GM12874 (cell line): ENCODE data around the gene RALGDS.

Source experiments
- TF ChIP-seq, protein P1 (sequence below): IDR thresholded peaks from 2 replicates; pipeline ENCODE4 v1.5.1; 2011; ENCODE audit warnings: low read depth, mild to moderate bottlenecking, control low read depth, low read length, moderate library complexity; ENCODE audit not compliant: insufficient read depth

RALGDS gene

DNA sequence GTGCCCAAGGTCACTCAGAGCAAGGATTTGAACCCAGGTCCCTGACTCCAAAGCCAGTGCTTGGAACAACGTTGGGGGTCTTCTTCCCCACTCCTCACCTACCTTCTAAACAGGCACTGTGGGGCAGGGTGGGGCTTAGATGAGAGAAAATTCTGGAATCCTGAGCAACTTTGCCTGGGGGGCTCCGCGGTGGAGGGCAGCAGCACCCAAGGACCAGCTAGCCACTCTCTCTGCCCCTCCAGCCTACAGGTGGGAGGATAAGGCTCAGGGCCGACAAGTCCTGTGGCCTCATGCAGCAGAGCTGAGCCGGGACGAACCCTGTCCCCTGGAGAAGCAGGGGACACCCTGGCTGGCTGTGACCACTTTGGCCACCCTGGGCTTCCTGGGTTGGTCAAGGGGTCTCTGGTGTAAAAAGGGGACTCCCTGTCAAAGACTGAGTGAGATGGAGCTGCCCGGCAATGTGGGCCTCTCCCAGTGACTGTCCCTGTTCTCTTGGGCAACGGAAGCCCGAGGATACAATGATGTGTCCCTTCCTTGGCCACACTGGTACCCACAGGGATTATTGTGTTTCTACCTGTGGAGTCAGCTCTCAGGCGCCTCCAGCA lies 32.8 kb downstream of the RALGDS start:
- TF ChIP-seq, protein P1, sequence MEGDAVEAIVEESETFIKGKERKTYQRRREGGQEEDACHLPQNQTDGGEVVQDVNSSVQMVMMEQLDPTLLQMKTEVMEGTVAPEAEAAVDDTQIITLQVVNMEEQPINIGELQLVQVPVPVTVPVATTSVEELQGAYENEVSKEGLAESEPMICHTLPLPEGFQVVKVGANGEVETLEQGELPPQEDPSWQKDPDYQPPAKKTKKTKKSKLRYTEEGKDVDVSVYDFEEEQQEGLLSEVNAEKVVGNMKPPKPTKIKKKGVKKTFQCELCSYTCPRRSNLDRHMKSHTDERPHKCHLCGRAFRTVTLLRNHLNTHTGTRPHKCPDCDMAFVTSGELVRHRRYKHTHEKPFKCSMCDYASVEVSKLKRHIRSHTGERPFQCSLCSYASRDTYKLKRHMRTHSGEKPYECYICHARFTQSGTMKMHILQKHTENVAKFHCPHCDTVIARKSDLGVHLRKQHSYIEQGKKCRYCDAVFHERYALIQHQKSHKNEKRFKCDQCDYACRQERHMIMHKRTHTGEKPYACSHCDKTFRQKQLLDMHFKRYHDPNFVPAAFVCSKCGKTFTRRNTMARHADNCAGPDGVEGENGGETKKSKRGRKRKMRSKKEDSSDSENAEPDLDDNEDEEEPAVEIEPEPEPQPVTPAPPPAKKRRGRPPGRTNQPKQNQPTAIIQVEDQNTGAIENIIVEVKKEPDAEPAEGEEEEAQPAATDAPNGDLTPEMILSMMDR, result no peak

GRCh38 chr9:133087429-133088145 lies 33.5 kb downstream of the RALGDS start:
- TF ChIP-seq, protein P1, result no peak

GRCh38 chr9:133086894-133087293 lies 34.1 kb downstream of the RALGDS start:
- TF ChIP-seq, protein P1, result no peak

DNA sequence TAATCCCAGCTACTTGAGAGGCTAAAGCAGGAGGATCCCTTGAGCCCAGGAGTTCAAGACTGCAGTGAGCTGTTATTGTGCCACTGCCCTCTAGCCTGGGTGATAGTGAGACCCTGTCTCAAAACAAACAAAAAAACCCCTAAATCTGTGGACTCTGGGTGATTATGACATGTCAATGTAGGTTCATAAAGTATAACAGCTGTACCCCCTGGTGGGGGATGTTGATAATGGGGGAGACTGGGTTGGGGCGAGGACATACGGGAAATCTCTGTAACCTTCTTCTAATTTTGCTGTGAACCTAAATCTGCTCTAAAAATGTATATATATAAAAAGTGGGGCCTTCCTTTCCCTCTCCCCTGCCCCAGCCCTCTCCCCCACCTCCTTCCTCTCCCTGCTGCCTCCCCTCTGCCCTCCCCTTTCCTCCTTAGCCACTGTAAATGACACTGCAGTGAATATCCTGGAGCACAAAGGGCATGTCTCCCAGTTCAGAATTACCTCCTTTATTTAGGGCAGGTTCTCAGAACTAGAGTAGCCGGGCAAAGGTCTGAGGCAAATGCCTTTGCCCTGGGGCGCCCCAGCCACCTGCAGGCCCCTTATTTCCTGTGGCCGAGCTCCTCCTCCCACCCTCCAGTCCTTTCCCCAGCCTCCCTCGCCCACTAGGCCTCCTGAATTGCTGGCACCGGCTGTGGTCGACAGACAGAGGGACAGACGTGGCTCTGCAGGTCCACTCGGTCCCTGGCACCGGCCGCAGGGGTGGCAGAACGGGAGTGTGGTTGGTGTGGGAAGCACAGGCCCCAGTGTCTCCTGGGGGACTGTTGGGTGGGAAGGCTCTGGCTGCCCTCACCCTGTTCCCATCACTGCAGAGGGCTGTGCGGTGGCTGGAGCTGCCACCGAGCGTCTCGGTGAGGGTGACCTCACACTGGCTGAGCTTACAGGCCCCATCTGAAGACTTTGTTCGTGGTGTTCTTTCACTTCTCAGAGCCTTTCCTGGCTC lies 40.0 kb downstream of the RALGDS start:
- TF ChIP-seq, protein P1, result 0 out of 2 replicates have a peak, but pooled peaks have one; percentile 15

DNA sequence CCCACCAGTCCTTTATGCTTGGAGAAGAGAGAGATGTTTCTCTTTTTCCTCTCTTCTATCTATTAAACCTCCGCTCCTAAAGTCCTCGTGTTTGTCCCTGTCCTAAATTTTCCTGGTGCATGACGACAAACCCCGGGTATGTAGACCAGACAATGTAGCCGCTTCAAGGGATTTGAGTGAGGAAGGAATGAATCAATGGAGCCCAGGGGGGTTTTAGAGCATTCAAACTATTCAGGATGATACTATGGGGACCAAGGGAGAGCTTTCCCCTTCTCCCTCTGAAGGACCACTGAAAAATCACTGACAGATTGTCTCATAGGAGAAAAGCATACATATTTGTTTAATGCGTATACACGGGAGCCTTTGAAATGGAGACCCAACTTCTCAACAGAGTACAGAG lies 40.9 kb downstream of the RALGDS start:
- TF ChIP-seq, protein P1, result no peak

- TF ChIP-seq, protein P1, result no peak
These were observed 42.6 kb downstream of the RALGDS start for GRCh38 chr9:133078486-133078885.

- TF ChIP-seq, protein P1, result no peak
These were observed 44.3 kb downstream of the RALGDS start for GRCh38 chr9:133076691-133077090.
